GM12878 (cell line): ENCODE data around the gene DSTYK. TPM values are rescaled to one million over a fixed set of nuclear protein-coding genes. Genes with fewer than 3 reads are reported as not detected.

Source experiments
- ATAC-seq: fragments of 200-7000 bp; cut with Tn5 transposase; 3 replicates; pipeline ENCODE4 v1.9.1; 2020; ENCODE audit warnings: mild to moderate bottlenecking, moderate library complexity
- BruUV-seq: library from RNA; stranded (reverse); fragments of 400-500 nt; replicated peaks from 2 replicates; lab custom pipeline; 2021; lab: Mats Ljungman, UMichigan
- CTCF ChIA-PET: fragments of 300-600 bp; sonication (Branson Sonifier 250); formaldehyde crosslinking; extraction: SDS; loops from one replicate; lab custom pipeline; 2021; ENCODE audit warnings: inconsistent platforms; lab: Yijun Ruan, JAX
- POLR2A ChIA-PET: fragments of 350-600 bp; formaldehyde crosslinking; extraction: SDS; loops from one replicate; lab custom pipeline; 2021; ENCODE audit warnings: inconsistent platforms; lab: Charles Lee
- RAD21 ChIA-PET: fragments of 300-600 bp; sonication (Branson Sonifier 250); formaldehyde crosslinking; loops from one replicate; lab custom pipeline; 2023; ENCODE audit warnings: antibody characterized with exemption; ENCODE audit not compliant: unreplicated experiment; lab: Charles Lee
- SMC1A ChIA-PET: fragments of 300-600 bp; sonication (Branson Sonifier 250); formaldehyde crosslinking; loops from one replicate; lab custom pipeline; 2023; ENCODE audit not compliant: unreplicated experiment, uncharacterized antibody; lab: Charles Lee
- DNase-seq: peaks from one replicate; pipeline ENCODE4 v3.0.0-alpha.2; 2011; ENCODE audit warnings: low read depth, low spot score
- FAIRE-seq: peaks from 3 replicates; lab custom pipeline; 2011; peaks lifted over from hg19 to GRCh38; lab: Jason Lieb, UNC
- H2AFZ ChIP-seq: 2 replicates; pipeline ENCODE4 v1.6.0; 2011; ENCODE audit warnings: low read depth, low read length, control low read depth; ENCODE audit not compliant: control insufficient read depth
- H3K27ac ChIP-seq: 2 replicates; pipeline ENCODE4 v1.5.1; 2011; ENCODE audit warnings: control low read depth; ENCODE audit not compliant: control insufficient read depth, insufficient read depth
- H3K27me3 ChIP-seq, 2 experiments: replicated peaks in 1 of 2; 2 replicates each; pipeline versions ENCODE4 v1.6.0 to v1.6.1; 2011; ENCODE audit warnings: low read length in 1 of 2; ENCODE audit not compliant: control insufficient read depth in 2 of 2, insufficient read depth in 2 of 2
- H3K36me3 ChIP-seq, 2 experiments: 2 replicates each; pipeline ENCODE4 v1.5.1; 2011; ENCODE audit warnings: low read length in 1 of 2; ENCODE audit not compliant: control insufficient read depth in 2 of 2, insufficient read depth in 2 of 2
- H3K4me1 ChIP-seq: 2 replicates; pipeline ENCODE4 v1.6.1; 2011; ENCODE audit warnings: mild to moderate bottlenecking, low read length, moderate library complexity, mixed read lengths; ENCODE audit not compliant: control insufficient read depth, insufficient read depth
- H3K4me2 ChIP-seq: 2 replicates; pipeline ENCODE4 v1.6.0; 2011; ENCODE audit warnings: control low read depth; ENCODE audit not compliant: control insufficient read depth, insufficient read depth
- H3K4me3 ChIP-seq: fragments of 200-600 bp; sonication (generic); 2 replicates; pipeline ENCODE4 v1.5.1; 2016
- H3K79me2 ChIP-seq: 2 replicates; pipeline ENCODE4 v1.6.0; 2011; ENCODE audit warnings: low read length; ENCODE audit not compliant: control insufficient read depth, insufficient read depth
- H3K9ac ChIP-seq: 2 replicates; pipeline ENCODE4 v1.8.0; 2011; ENCODE audit warnings: low read length, control low read depth, mixed read lengths; ENCODE audit not compliant: control insufficient read depth, insufficient read depth
- H3K9me3 ChIP-seq: replicated peaks from 3 replicates; pipeline ENCODE4 v1.5.1; 2011; ENCODE audit warnings: mild to moderate bottlenecking, low read length; ENCODE audit not compliant: control insufficient read depth, insufficient read depth
- H4K20me1 ChIP-seq: 2 replicates; pipeline ENCODE4 v1.6.0; 2011; ENCODE audit not compliant: control insufficient read depth, insufficient read depth
- CBFB ChIP-seq: IDR thresholded peaks from 2 replicates; pipeline ENCODE4 v1.6.1; 2016; ENCODE audit warnings: antibody characterized with exemption, low read depth
- EP300 ChIP-seq, 2 experiments: fragments of 150-350 bp in 1 of 2; IDR thresholded peaks; 2 replicates each; pipeline ENCODE4 v1.6.1; 2011 to 2012; ENCODE audit warnings: low read depth in 2 of 2, low read length in 2 of 2, borderline replicate concordance in 1 of 2, improper control_type of control experiment in 1 of 2, inconsistent platforms in 1 of 2; ENCODE audit not compliant: control insufficient read depth in 1 of 2
- GABPA ChIP-seq: IDR thresholded peaks from 2 replicates; pipeline ENCODE4 v1.6.1; 2014; ENCODE audit warnings: antibody characterized with exemption, low read depth, mild to moderate bottlenecking, inconsistent platforms
- KDM1A ChIP-seq: fragments of 200-600 bp; sonication (generic); IDR thresholded peaks from 2 replicates; pipeline ENCODE4 v1.6.1; 2016; ENCODE audit warnings: borderline replicate concordance
- MEF2A ChIP-seq: IDR thresholded peaks from 2 replicates; pipeline ENCODE4 v1.6.1; 2011; ENCODE audit warnings: low read depth, mild to moderate bottlenecking, low read length, moderate library complexity; ENCODE audit not compliant: insufficient read depth
- MEF2B ChIP-seq: fragments of 450-650 bp; IDR thresholded peaks from 2 replicates; pipeline ENCODE4 v1.6.1; 2018; ENCODE audit warnings: mild to moderate bottlenecking, moderate library complexity; ENCODE audit not compliant: partially characterized antibody, poor library complexity, severe bottlenecking
- NRF1 ChIP-seq: conservative IDR thresholded peaks from 2 replicates; pipeline ENCODE4 v1.6.1; 2011; ENCODE audit warnings: mild to moderate bottlenecking, low read depth, low read length, improper control_type of control experiment
- RUNX3 ChIP-seq: IDR thresholded peaks from 2 replicates; pipeline ENCODE4 v1.6.1; 2012; ENCODE audit warnings: low read length, inconsistent platforms
- SUZ12 ChIP-seq: fragments of 200-600 bp; sonication (generic); IDR thresholded peaks from one replicate; pipeline ENCODE4 v1.6.1; 2018; ENCODE audit warnings: antibody characterized with exemption, mild to moderate bottlenecking; ENCODE audit not compliant: unreplicated experiment
- YY1 ChIP-seq: IDR thresholded peaks from 2 replicates; pipeline ENCODE4 v1.6.1; 2011; ENCODE audit warnings: low read depth, mild to moderate bottlenecking, low read length
- WGBS: methylation state at CpG from one replicate; pipeline ENCODE4 v1.1.6; 2016; ENCODE audit warnings: low lambda C conversion rate; ENCODE audit not compliant: insufficient replicate concordance, insufficient coverage; ENCODE audit errors: missing lambda C conversion rate; 5-methylcytosine and 5-hydroxymethylcytosine counted together
- in situ Hi-C: fragments of 300-500 bp; cut with MboI; formaldehyde crosslinking; loops from 9 replicates; pipeline ENCODE4 v1.14.3; 2018; ENCODE audit warnings: mixed read lengths
- intact Hi-C: fragments of 100-400 bp; cut with micrococcal nuclease; formaldehyde crosslinking; loops from one replicate; pipeline ENCODE4 v1.14.2; 2022; ENCODE audit not compliant: unreplicated experiment
- polyA plus RNA-seq, 11 experiments: library from polyadenylated mRNA; depleted of rRNA in 4 of 11; unstranded in 6 of 11; stranded (reverse) in 5 of 11; fragments of >200 nt; fragmentation: Nextera tagmentation in 4 of 11; fragmentation: Illumina TruSeq in 1 of 11; extraction: Ambion mirVana in 4 of 11; extraction: Trizol in 1 of 11; gene quantifications; 1 replicate in 1 of 11; 2 replicates in 10 of 11; pipeline versions ENCODE4 v1.2.1 to v1.2.3, GENCODE V29; 2011 to 2016; ENCODE audit warnings: inconsistent platforms in 2 of 11, missing spikeins in 2 of 11, low read depth in 1 of 11
- total RNA-seq, 4 experiments: library from RNA; depleted of rRNA in 3 of 4; stranded (reverse); fragments of >200 nt in 3 of 4; fragmentation: Illumina TruSeq in 1 of 4; extraction: Trizol in 1 of 4; gene quantifications; 2 replicates each; pipeline versions ENCODE4 v1.2.1 to v1.2.3, GENCODE V29; 2013 to 2021
- TF ChIP-seq, protein P1 (sequence below): IDR thresholded peaks from 2 replicates; pipeline ENCODE4 v1.6.1; 2012; ENCODE audit warnings: low read depth, low read length, improper control_type of control experiment
- TF ChIP-seq, protein P2 (sequence below): IDR thresholded peaks from 2 replicates; pipeline ENCODE4 v1.6.1; 2012; ENCODE audit warnings: low read length, inconsistent platforms

DSTYK gene
- total and polyA plus RNA-seq, 10 of the 15 experiments (the other 5 are each of a cell fraction or from before 2014, with no cell fraction given), result 2.7 to 5.5 (median 3.6) TPM

DNA sequence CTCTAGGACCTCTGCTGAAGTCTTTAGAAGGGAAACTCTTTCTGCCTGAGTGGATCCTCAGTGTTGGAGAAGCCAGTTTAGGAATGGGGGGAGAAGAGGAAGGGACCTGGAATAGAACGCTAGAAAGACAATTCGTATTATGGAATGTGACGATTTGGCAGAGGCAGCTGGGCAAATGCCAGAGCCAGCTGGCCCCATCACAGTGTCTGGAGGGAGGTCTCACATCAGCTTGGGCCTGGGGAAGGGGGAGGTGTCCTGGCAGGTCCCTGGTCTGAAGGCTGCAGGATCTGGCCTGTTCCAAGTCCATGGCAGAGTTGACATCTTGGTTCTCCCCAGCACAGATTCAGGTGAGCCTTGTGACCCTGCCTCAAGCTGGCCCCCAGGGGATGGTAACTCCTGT, 27.6 kb upstream of the DSTYK start:
- SMC1A ChIA-PET, result interaction anchor here (1.0 to 11.7 kb wide), 6 partner anchors 7 to 86 kb away, joined by 3 to 154 read pairs (median 13); partner anchors contain the start of gene TMCC2
- no peak for ATAC-seq
- CTCF ChIA-PET, result interaction anchor here (0.7 to 19.1 kb wide), 7 partner anchors 8 to 98 kb away, joined by 3 to 836 read pairs (median 3); partner anchors contain the start of gene TMCC2
- Histone ChIP-seq H3K36me3 (no peaks in the 10 kb centered on the region), H3K27me3 (no peaks in the 10 kb centered on the region; a peak in 2 of 4 replicates), H2AFZ (no peak overlapping the region), H3K4me3 (no peak overlapping the region), H4K20me1 (no peaks in the 10 kb centered on the region), H3K9ac (no peak overlapping the region), H3K9me3 (no peaks in the 10 kb centered on the region), H3K4me1 (peaks cover 11% of the 10 kb centered on the region), H3K4me2 (no peak overlapping the region), H3K79me2 (no peaks in the 10 kb centered on the region), H3K27ac (no peak overlapping the region)
- no peak for FAIRE-seq
- no peak for TF ChIP-seq CBFB
- TF ChIP-seq NRF1, result no peak
- TF ChIP-seq MEF2B, result no peak
- TF ChIP-seq YY1, result no peak
- TF ChIP-seq MEF2A, result no peak
- TF ChIP-seq KDM1A, result no peak
- TF ChIP-seq, protein P1, sequence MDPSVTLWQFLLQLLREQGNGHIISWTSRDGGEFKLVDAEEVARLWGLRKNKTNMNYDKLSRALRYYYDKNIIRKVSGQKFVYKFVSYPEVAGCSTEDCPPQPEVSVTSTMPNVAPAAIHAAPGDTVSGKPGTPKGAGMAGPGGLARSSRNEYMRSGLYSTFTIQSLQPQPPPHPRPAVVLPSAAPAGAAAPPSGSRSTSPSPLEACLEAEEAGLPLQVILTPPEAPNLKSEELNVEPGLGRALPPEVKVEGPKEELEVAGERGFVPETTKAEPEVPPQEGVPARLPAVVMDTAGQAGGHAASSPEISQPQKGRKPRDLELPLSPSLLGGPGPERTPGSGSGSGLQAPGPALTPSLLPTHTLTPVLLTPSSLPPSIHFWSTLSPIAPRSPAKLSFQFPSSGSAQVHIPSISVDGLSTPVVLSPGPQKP, result no peak
- TF ChIP-seq, protein P2, sequence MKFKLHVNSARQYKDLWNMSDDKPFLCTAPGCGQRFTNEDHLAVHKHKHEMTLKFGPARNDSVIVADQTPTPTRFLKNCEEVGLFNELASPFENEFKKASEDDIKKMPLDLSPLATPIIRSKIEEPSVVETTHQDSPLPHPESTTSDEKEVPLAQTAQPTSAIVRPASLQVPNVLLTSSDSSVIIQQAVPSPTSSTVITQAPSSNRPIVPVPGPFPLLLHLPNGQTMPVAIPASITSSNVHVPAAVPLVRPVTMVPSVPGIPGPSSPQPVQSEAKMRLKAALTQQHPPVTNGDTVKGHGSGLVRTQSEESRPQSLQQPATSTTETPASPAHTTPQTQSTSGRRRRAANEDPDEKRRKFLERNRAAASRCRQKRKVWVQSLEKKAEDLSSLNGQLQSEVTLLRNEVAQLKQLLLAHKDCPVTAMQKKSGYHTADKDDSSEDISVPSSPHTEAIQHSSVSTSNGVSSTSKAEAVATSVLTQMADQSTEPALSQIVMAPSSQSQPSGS, result no peak
- no peak for TF ChIP-seq SUZ12
- TF ChIP-seq RUNX3, result no peak
- no peak for TF ChIP-seq GABPA
- no peak for TF ChIP-seq EP300 (IDR thresholded peaks at IDR 0.05; ENCODE audit: borderline replicate concordance in 1 of 2, control insufficient read depth in 1 of 2, low read depth in 2 of 2, low read length in 2 of 2)
- intact Hi-C loops, result no loop called here
- POLR2A ChIA-PET, result interaction anchor here (0.7 to 3.1 kb wide), 8 partner anchors 10 to 80 kb away, joined by 3 to 20 read pairs (median 6); no protein-coding TSS in a partner anchor
- DNase-seq, result no peak
- in situ Hi-C loops, result no loop called here
- RAD21 ChIA-PET, result interaction anchor here (1.0 to 24.5 kb wide), 7 partner anchors 8 to 86 kb away, joined by 3 to 728 read pairs (median 5); partner anchors contain the start of gene TMCC2
- 92% methylated on average over 3 of the region's 3 CpGs for WGBS
- no TSS peak for BruUV-seq
